IgD-negative memory B cell (primary cell): ENCODE data around the gene ACOT4. TPM values are rescaled to one million over a fixed set of nuclear protein-coding genes. Genes with fewer than 3 reads are reported as not detected.
"Not testable (repeated sequence)": the region's sequence is repeated elsewhere in the genome, so short reads cannot be mapped to it uniquely, and the experiment has no call there.

ENCODE experiments used
- H3K27ac Mint-ChIP-seq, 3 donors: one replicate each; pipeline ENCODE4 v1.8.0; 2020 to 2022; ENCODE audit warnings: mild to moderate bottlenecking in 3 of 3, mixed read lengths in 3 of 3, moderate library complexity in 1 of 3
- H3K27me3 Mint-ChIP-seq: one replicate; pipeline ENCODE4 v1.8.0; 2021; ENCODE audit warnings: mixed read lengths
- H3K36me3 Mint-ChIP-seq: one replicate; pipeline ENCODE4 v1.8.0; 2020; ENCODE audit warnings: mild to moderate bottlenecking, mixed read lengths
- H3K4me1 Mint-ChIP-seq, 3 donors: one replicate each; pipeline ENCODE4 v1.8.0; 2020 to 2022; ENCODE audit warnings: mixed read lengths in 3 of 3, mild to moderate bottlenecking in 1 of 3
- H3K4me3 Mint-ChIP-seq, 4 donors: one replicate each; pipeline ENCODE4 v1.8.0; 2020 to 2022; ENCODE audit warnings: mild to moderate bottlenecking in 4 of 4, mixed read lengths in 4 of 4, moderate library complexity in 3 of 4
- H3K9me3 Mint-ChIP-seq, 3 donors: one replicate each; pipeline ENCODE4 v1.8.0; 2020 to 2021; ENCODE audit warnings: mixed read lengths in 3 of 3, mild to moderate bottlenecking in 1 of 3
- polyA plus RNA-seq: library from polyadenylated mRNA; unstranded; fragments of 300-500 nt; fragmentation: Illumina TruSeq; gene quantifications from one replicate; pipeline ENCODE4 v1.2.3, GENCODE V29; 2021

ACOT4 gene
- 2.4 TPM for polyA plus RNA-seq

DNA sequence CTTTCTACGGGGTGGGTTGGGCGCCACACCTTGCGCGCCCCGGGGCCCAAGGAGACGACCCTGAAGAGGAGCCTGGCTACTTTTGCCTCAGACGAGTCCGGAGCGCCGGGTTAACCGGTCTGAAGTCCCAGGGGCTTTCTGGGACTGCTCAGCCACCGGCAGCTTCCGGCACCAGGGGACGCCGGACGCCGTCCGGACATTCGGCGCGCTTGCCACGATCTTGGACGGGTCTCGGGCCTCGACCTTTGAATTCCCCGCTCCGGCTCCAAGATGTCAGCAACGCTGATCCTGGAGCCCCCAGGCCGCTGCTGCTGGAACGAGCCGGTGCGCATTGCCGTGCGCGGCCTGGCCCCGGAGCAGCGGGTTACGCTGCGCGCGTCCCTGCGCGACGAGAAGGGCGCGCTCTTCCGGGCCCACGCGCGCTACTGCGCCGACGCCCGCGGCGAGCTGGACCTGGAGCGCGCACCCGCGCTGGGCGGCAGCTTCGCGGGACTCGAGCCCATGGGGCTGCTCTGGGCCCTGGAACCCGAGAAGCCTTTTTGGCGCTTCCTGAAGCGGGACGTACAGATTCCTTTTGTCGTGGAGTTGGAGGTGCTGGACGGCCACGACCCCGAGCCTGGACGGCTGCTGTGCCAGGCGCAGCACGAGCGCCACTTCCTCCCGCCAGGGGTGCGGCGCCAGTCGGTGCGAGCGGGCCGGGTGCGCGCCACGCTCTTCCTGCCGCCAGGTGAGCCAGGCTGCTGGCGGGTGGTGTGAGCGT, at the start of gene ACOT4:
TSS of gene ACOT4 (plus strand) at position 184 of the 760 bp plus-strand sequence. CDS start at position 271, 87 bp downstream.
- peak within 1 kb of the TSS in 1 of 3 donors; percentile 30 for H3K27ac Mint-ChIP-seq

DNA sequence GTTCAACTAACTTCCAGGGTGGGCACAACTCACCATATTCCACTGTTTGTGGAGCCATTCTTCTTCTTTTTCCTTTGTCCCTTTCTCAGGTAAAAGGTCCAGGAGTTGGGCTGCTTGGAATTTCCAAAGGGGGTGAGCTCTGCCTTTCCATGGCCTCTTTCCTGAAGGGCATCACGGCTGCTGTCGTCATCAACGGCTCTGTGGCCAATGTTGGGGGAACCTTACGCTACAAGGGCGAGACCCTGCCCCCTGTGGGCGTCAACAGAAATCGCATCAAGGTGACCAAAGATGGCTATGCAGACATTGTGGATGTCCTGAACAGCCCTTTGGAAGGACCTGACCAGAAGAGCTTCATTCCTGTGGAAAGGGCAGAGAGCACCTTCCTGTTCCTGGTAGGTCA, 48.7 kb upstream of the ACOT4 start:
- not testable (repeated sequence) for H3K27me3 Mint-ChIP-seq, H3K27ac Mint-ChIP-seq, H3K4me1 Mint-ChIP-seq, H3K4me3 Mint-ChIP-seq, H3K36me3 Mint-ChIP-seq, H3K9me3 Mint-ChIP-seq

More for the DNA sequence above, at the start of gene ACOT4:
- Mint-ChIP-seq H3K4me1 (peaks cover 0 to 6% (median 4%) of the 10 kb centered on the region in 3 donors), H3K36me3 (peaks cover 2% of the 10 kb centered on the region), H3K4me3 (peak within 1 kb of the TSS; percentile 61 to 91 (median 85)), H3K9me3 (no peaks in the 10 kb centered on the region), H3K27me3 (no peaks in the 10 kb centered on the region)

DNA sequence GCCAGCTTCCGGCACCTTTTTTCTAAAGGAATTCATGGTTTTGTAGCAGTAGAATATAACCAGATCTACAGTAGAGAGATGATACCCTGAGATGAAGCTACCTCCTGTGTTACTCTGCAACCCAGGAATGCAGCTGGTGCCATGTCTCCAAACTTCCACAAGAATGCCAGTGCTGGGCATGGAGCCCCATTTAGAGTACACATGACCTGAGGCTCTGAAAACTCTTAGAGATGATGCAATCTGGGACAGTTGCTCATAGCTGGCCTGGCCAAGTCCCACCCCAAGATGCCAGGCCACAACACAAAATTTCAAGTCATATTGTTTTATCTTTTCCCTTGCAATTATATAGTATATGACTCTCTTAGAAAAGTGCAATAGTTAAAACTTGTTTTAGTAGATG, 46.3 kb upstream of the ACOT4 start:
- not testable (repeated sequence) for H3K4me1 Mint-ChIP-seq, H3K27ac Mint-ChIP-seq, H3K36me3 Mint-ChIP-seq, H3K4me3 Mint-ChIP-seq, H3K9me3 Mint-ChIP-seq, H3K27me3 Mint-ChIP-seq

- not testable (repeated sequence) for H3K4me3 Mint-ChIP-seq, H3K27ac Mint-ChIP-seq, H3K9me3 Mint-ChIP-seq, H3K36me3 Mint-ChIP-seq, H3K27me3 Mint-ChIP-seq, H3K4me1 Mint-ChIP-seq
Measured at GRCh38 chr14:73549097-73549496, 42.6 kb upstream of the ACOT4 start.

- not testable (repeated sequence) for H3K27ac Mint-ChIP-seq, H3K4me1 Mint-ChIP-seq, H3K27me3 Mint-ChIP-seq, H3K4me3 Mint-ChIP-seq, H3K36me3 Mint-ChIP-seq, H3K9me3 Mint-ChIP-seq
Measured at GRCh38 chr14:73549889-73550524, 41.7 kb upstream of the ACOT4 start.

DNA sequence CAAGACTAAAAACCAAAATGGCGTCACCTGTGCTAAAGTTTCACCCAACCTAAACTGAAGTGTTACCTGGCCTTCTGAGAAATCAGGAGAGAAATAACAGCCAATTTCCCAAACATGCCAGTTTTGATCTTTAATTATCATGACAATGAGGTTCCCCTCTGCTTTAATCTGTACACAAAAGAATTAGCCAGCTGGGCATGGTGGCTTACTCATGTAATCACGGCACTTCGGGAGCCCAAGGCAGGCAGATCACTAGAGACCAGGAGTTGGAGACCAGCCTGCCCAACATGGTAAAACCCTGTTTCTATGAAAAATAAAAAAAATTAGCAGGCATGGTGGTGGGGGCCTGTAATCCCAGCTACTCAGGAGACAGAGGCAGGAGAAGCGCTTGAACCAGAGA, 37.8 kb upstream of the ACOT4 start:
- no peak overlapping the region for H3K27ac Mint-ChIP-seq
- no peaks in the 10 kb centered on the region for H3K27me3 Mint-ChIP-seq
- peaks cover 0 to 5% (median 0%) of the 10 kb centered on the region in 3 donors for H3K9me3 Mint-ChIP-seq
- H3K4me3 Mint-ChIP-seq, result no peak overlapping the region
- H3K4me1 Mint-ChIP-seq, result no peaks in the 10 kb centered on the region
- H3K36me3 Mint-ChIP-seq, result no peaks in the 10 kb centered on the region

DNA sequence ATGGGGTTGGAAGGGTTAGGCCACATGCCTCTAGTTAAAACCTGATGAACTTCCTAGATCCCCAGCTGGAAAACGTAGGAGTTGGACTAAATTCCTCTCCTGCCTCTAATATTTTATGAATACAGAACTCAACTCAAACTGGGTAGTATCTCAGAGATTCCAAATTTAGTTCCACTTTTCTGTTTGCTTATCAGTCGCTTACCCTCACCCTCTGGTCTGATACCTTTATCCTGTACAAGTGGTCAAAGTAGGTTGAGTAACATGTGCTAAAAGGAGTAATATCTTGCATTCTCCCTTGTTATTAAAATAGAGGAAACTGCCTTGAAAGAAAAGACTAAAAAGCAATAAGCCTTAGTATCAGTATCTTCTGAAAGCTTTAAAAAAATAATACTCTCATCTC, 34.5 kb upstream of the ACOT4 start:
- not testable (repeated sequence) for H3K4me1 Mint-ChIP-seq, H3K27ac Mint-ChIP-seq, H3K27me3 Mint-ChIP-seq, H3K9me3 Mint-ChIP-seq, H3K36me3 Mint-ChIP-seq, H3K4me3 Mint-ChIP-seq

DNA sequence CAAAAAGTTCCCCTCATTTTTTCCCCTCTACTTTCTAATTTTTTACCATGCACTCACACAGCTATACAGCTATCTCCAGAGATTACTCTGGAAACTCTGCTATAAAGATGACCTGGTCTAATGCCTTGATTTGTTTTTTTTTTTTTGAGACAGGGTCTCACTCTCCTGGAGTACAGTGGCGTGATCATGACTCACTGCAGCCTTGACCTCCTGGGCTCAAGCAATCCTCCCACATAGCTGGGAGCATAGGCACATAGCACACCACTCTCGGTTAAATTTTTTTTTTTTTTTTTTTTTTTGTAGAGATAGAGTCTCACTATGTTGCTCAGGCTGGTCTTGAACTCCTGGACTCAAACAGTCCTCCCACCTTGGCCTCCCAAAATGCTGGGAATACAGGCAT, 33.4 kb upstream of the ACOT4 start:
- H3K4me3 Mint-ChIP-seq, H3K27ac Mint-ChIP-seq, H3K4me1 Mint-ChIP-seq, H3K36me3 Mint-ChIP-seq, H3K27me3 Mint-ChIP-seq: not testable (repeated sequence)
- H3K9me3 Mint-ChIP-seq, result peaks cover 0 to 13% (median 9%) of the 10 kb centered on the region in 3 donors

DNA sequence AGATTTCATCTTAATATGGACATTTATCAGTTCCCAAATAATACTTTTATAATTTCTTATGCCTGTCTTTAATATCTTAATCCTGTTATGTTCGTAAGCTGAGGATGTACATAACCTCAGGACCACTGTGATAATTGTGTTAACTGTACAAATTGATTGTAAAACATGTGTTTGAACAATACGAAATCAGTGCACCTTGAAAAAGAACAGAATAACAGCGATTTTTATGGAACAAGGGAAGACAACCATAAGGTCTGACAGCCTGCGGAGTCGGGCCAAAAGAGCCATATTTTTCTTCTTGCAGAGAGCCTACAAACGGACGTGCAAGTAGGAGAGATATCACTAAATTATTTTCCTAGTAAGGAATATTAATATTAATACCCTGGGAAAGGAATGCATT, 29.4 kb upstream of the ACOT4 start:
- H3K9me3 Mint-ChIP-seq, result peaks cover 0 to 13% (median 4%) of the 10 kb centered on the region in 3 donors
- not testable (repeated sequence) for H3K27me3 Mint-ChIP-seq, H3K4me3 Mint-ChIP-seq

DNA sequence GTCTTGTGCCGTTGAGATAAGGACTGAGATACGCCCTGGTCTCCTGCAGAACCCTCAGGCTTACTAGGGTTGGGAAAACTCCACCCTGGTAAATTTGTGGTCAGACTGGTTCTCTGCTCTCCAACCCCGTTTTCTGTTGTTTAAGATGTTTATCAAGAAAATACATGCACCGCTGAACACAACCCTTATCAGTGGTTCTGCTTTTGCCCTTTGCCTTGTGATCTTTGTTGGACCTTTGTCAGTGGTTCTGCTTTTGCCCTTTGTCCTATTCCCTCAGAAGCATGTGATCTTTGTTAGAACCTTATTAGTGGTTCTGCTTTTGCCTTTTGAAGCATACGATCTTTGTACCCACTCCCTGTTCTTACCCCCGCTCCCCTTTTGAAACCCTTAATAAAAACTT, 29.0 kb upstream of the ACOT4 start:
- not testable (repeated sequence) for H3K4me3 Mint-ChIP-seq, H3K36me3 Mint-ChIP-seq, H3K27me3 Mint-ChIP-seq, H3K27ac Mint-ChIP-seq
- H3K9me3 Mint-ChIP-seq, result peaks cover 0 to 13% (median 4%) of the 10 kb centered on the region in 3 donors
- H3K4me1 Mint-ChIP-seq, result peaks cover 6 to 20% (median 10%) of the 10 kb centered on the region in 3 donors

More for the DNA sequence above, 29.4 kb upstream of the ACOT4 start:
- H3K4me1 Mint-ChIP-seq, result peaks cover 4 to 15% (median 7%) of the 10 kb centered on the region in 3 donors
- not testable (repeated sequence) for H3K36me3 Mint-ChIP-seq, H3K27ac Mint-ChIP-seq

GRCh38 chr14:73566431-73566830, 25.2 kb upstream of the ACOT4 start:
- Mint-ChIP-seq H3K4me3 (peak overlapping the region in 1 of 4 donors; percentile 45), H3K4me1 (peaks cover 22 to 33% (median 24%) of the 10 kb centered on the region in 3 donors), H3K9me3 (peaks cover 0 to 13% (median 4%) of the 10 kb centered on the region in 3 donors)
- H3K27ac Mint-ChIP-seq, H3K27me3 Mint-ChIP-seq, H3K36me3 Mint-ChIP-seq: not testable (repeated sequence)

DNA sequence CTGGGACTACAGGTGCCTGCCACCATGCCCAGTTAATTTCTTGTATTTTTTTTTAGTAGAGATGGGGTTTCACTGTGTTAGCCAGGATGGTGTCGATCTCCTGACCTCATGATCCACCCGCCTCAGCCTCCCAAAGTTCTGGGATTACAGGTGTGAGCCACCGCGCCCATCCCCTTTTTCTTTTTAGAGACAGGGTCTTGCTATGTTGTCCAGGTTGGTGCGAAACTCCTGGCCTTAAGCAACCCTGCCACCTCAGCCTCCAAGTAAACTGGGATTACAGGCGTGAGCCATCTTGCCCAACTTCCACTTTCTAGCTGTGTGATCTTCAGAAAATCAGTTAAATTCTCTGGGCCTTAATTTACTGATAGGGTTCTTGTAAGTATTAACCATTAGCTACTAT, 24.7 kb upstream of the ACOT4 start:
- H3K36me3 Mint-ChIP-seq, H3K27ac Mint-ChIP-seq, H3K9me3 Mint-ChIP-seq, H3K27me3 Mint-ChIP-seq: not testable (repeated sequence)
- H3K4me3 Mint-ChIP-seq, result peak overlapping the region in 3 of 4 donors; percentile 17 to 86 (median 81)
- peaks cover 22 to 33% (median 28%) of the 10 kb centered on the region in 3 donors for H3K4me1 Mint-ChIP-seq

DNA sequence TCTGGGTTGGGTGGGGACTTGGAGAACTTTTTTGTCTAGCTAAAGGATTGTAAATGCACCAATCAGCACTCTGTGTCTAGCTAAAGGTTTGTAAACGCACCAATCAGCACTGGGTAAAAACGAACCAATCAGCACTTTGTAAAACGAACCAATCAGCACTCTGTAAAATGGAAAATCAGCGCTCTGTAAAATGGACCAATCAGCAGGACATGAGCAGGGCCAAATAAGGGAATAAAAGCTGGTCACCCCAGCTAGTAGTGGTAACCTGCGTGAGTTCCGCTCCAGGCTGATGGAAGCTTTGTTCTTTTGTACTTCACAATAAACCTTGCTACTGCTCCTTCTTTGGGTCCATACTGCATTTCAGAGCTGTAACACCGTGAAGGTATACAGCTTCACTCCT, 24.3 kb upstream of the ACOT4 start:
- Mint-ChIP-seq H3K4me1 (peaks cover 25 to 33% (median 28%) of the 10 kb centered on the region in 3 donors), H3K27ac (peak overlapping the region in 1 of 3 donors; percentile 43), H3K9me3 (peaks cover 0 to 4% (median 0%) of the 10 kb centered on the region in 3 donors), H3K27me3 (no peaks in the 10 kb centered on the region), H3K4me3 (peak overlapping the region in 2 of 4 donors; percentile 81 to 86), H3K36me3 (peaks cover 7% of the 10 kb centered on the region)

- H3K4me1 Mint-ChIP-seq, result peaks cover 25 to 30% (median 28%) of the 10 kb centered on the region in 3 donors
- peak overlapping the region; percentile 55 to 99 (median 95) for H3K27ac Mint-ChIP-seq
Measured at GRCh38 chr14:73567951-73568885, 23.5 kb upstream of the ACOT4 start.

DNA sequence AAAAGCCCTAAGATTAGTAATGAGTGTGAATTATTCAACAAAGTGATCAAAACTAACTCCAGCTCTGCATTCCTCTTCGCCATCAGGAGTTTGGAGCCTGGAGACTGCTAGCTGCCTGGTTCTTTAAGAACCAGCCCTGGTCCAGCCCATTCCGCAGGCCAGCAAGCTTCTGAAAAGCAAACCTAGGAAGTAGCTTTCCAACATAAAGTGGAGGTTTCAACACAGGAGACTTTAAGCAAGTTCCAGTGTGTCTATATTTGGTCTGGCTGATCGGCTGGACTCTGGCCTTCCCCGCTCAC, 22.8 kb upstream of the ACOT4 start:
- Mint-ChIP-seq H3K36me3 (peaks cover 10% of the 10 kb centered on the region), H3K27ac (peak overlapping the region; percentile 55 to 99 (median 95)), H3K4me3 (peak overlapping the region; percentile 86 to 98 (median 96)), H3K4me1 (peaks cover 25 to 30% (median 28%) of the 10 kb centered on the region in 3 donors)
- not testable (repeated sequence) for H3K27me3 Mint-ChIP-seq, H3K9me3 Mint-ChIP-seq

More at GRCh38 chr14:73567951-73568885, 23.5 kb upstream of the ACOT4 start:
- Mint-ChIP-seq H3K9me3 (no peaks in the 10 kb centered on the region), H3K27me3 (no peaks in the 10 kb centered on the region), H3K36me3 (peaks cover 8% of the 10 kb centered on the region), H3K4me3 (peak overlapping the region; percentile 86 to 98 (median 96))
